Activated CD4-positive, alpha-beta T cell treated with anti-CD3 and anti-CD28 coated beads, Interleukin-2, amount 50 U/mL, for 48 hours (primary cell): ENCODE data around the gene PIK3CB.
"Not testable (repeated sequence)": the region's sequence is repeated elsewhere in the genome, so short reads cannot be mapped to it uniquely, and the experiment has no call there.

Experiments used
- DNase-seq, 2 experiments: peaks; one replicate each; pipeline ENCODE4 v3.0.0-alpha.2; 2020

PIK3CB gene

GRCh38 chr3:138732456-138732855, 102.3 kb downstream of the PIK3CB start:
- no peak for DNase-seq

GRCh38 chr3:138726946-138727730, 107.6 kb downstream of the PIK3CB start:
- no peak for DNase-seq

- DNase-seq = not testable (repeated sequence)
Measured at GRCh38 chr3:138726042-138726441, 108.7 kb downstream of the PIK3CB start.

GRCh38 chr3:138725116-138725515, 109.6 kb downstream of the PIK3CB start:
- no peak for DNase-seq

- DNase-seq = no peak
Measured at GRCh38 chr3:138724443-138724842, 110.3 kb downstream of the PIK3CB start.

GRCh38 chr3:138718849-138719248, 115.9 kb downstream of the PIK3CB start:
- DNase-seq = no peak

GRCh38 chr3:138717348-138717747, 117.4 kb downstream of the PIK3CB start:
- no peak for DNase-seq

GRCh38 chr3:138712086-138712485, 122.6 kb downstream of the PIK3CB start:
- DNase-seq = no peak

- DNase-seq = no peak
Measured at GRCh38 chr3:138705675-138706074, 129.1 kb downstream of the PIK3CB start.

- DNase-seq = no peak
Measured at GRCh38 chr3:138696666-138697370, 137.9 kb downstream of the PIK3CB start.

- no peak for DNase-seq
Measured at GRCh38 chr3:138694287-138695007, 140.3 kb downstream of the PIK3CB start.

- DNase-seq = no peak
Measured at GRCh38 chr3:138692152-138692551, 142.6 kb downstream of the PIK3CB start.

GRCh38 chr3:138691351-138691750, 143.4 kb downstream of the PIK3CB start:
- no peak for DNase-seq

- DNase-seq = no peak
Measured at GRCh38 chr3:138690036-138690435, 144.7 kb downstream of the PIK3CB start.

GRCh38 chr3:138688871-138689299, 145.8 kb downstream of the PIK3CB start:
- no peak for DNase-seq

- no peak for DNase-seq
Measured at GRCh38 chr3:138687236-138687635, 147.5 kb downstream of the PIK3CB start.

GRCh38 chr3:138686771-138687221, 147.9 kb downstream of the PIK3CB start:
- DNase-seq = no peak

- DNase-seq = no peak
Measured at GRCh38 chr3:138684396-138684795, 150.3 kb downstream of the PIK3CB start.

- no peak for DNase-seq
Measured at GRCh38 chr3:138682648-138683047, 152.1 kb downstream of the PIK3CB start.

- DNase-seq = no peak
Measured at GRCh38 chr3:138681463-138682220, 153.1 kb downstream of the PIK3CB start.

- DNase-seq = not testable (repeated sequence)
Measured at GRCh38 chr3:138680974-138681373, 153.8 kb downstream of the PIK3CB start.

- no peak for DNase-seq
Measured at GRCh38 chr3:138678874-138679392, 155.8 kb downstream of the PIK3CB start.
